ENCODE results near the gene OXNAD1. TPM values are rescaled to one million over a fixed set of nuclear protein-coding genes. Genes with fewer than 3 reads are reported as not detected.

The OXNAD1 gene
- total RNA-seq, 4 donors from 2014 or later: 10.3 to 17.8 (median 13.3) TPM

- WGBS: 70% methylated on average over 9 of the region's 9 CpGs
- DNase-seq (ENCODE audit: low spot score in 2 of 2): no peak
- no peak overlapping the region for H3K27ac ChIP-seq
- no peak overlapping the region for H3K4me3 ChIP-seq
- TF ChIP-seq POLR2A (IDR thresholded peaks at IDR 0.05) (no peak), POLR2AphosphoS5 (IDR thresholded peaks at IDR 0.05) (no peak), CTCF (IDR thresholded peaks at IDR 0.05) (no peak), EP300 (IDR thresholded peaks at IDR 0.05) (no peak)
- H3K4me1 ChIP-seq: peaks cover 2% of the 10 kb centered on the region
- H3K27me3 ChIP-seq: no peaks in the 10 kb centered on the region
- peaks cover 23% of the 10 kb centered on the region for H3K36me3 ChIP-seq
- no peaks in the 10 kb centered on the region for H3K9me3 ChIP-seq
Observed at GRCh38 chr3:16297997-16298885, 33.2 kb downstream of the OXNAD1 start.

DNA sequence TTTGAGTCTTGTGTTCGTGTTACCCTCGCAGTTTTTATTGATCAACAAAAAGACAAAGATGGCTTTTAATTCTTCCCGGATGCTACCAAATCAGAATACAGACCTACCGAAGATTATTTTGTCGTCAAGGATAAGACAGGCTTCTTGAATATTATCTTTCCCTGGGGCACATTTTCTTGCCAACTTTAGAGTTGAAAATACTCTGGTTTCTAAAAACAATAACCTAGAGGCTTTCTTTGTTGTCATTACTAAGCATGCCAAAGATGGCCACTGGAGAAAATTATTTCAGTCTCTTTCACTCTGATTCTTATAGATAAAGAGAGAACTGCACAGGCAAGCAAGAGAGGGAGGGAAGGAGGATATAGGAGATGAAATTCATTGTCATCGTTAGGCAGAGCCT is 33.9 kb downstream of the OXNAD1 start:
- Histone ChIP-seq H3K4me3 (no peak overlapping the region), H3K36me3 (peaks cover 23% of the 10 kb centered on the region), H3K9me3 (no peaks in the 10 kb centered on the region), H3K4me1 (peaks cover 5% of the 10 kb centered on the region), H3K27ac (no peak overlapping the region), H3K27me3 (no peaks in the 10 kb centered on the region)
- TF ChIP-seq EP300 (IDR thresholded peaks at IDR 0.05): no peak
- no peak for TF ChIP-seq POLR2AphosphoS5 (IDR thresholded peaks at IDR 0.05)
- no peak for TF ChIP-seq POLR2A (IDR thresholded peaks at IDR 0.05)
- TF ChIP-seq CTCF (IDR thresholded peaks at IDR 0.05): no peak
- no peak for DNase-seq (ENCODE audit: low spot score in 2 of 2)
- WGBS: 60% methylated on average over 6 of the region's 6 CpGs

DNA sequence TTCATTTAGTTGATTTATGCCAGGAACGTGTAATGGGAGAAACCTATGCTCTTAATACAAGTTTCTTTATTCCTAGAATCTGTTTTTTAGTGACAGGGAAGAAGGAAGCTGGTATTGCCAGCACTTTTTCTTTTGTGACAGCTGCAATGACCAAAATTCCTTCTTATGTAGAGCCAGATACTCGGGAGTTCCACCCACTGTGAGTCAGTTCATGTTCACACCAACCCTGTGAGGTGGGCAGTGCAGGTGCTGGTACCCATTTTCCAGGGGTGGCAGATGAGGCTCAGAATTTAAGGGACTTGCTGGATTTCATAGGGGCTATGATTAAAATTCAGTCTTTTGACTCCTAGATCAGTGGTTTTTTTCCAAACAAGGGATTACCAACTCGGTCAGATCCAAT is 34.7 kb downstream of the OXNAD1 start:
- Histone ChIP-seq H3K36me3 (peaks cover 22% of the 10 kb centered on the region), H3K27ac (no peak overlapping the region), H3K4me1 (peaks cover 8% of the 10 kb centered on the region), H3K9me3 (no peaks in the 10 kb centered on the region), H3K27me3 (no peaks in the 10 kb centered on the region), H3K4me3 (no peak overlapping the region)
- DNase-seq (ENCODE audit: low spot score in 2 of 2): no peak
- 79% methylated on average over 3 of the region's 3 CpGs for WGBS
- TF ChIP-seq POLR2A (IDR thresholded peaks at IDR 0.05): no peak
- TF ChIP-seq EP300 (IDR thresholded peaks at IDR 0.05): no peak
- no peak for TF ChIP-seq CTCF (IDR thresholded peaks at IDR 0.05)
- no peak for TF ChIP-seq POLR2AphosphoS5 (IDR thresholded peaks at IDR 0.05)

- Histone ChIP-seq H3K36me3 (peaks cover 17% of the 10 kb centered on the region), H3K27me3 (no peaks in the 10 kb centered on the region), H3K27ac (no peak overlapping the region), H3K9me3 (no peaks in the 10 kb centered on the region), H3K4me1 (peaks cover 8% of the 10 kb centered on the region), H3K4me3 (no peak overlapping the region)
- TF ChIP-seq POLR2AphosphoS5 (IDR thresholded peaks at IDR 0.05) (no peak), EP300 (IDR thresholded peaks at IDR 0.05) (no peak), CTCF (IDR thresholded peaks at IDR 0.05) (no peak), POLR2A (IDR thresholded peaks at IDR 0.05) (no peak)
- no peak for DNase-seq (ENCODE audit: low spot score in 2 of 2)
- WGBS: 85% methylated on average over 2 of the region's 2 CpGs
Observed at GRCh38 chr3:16300307-16300706, 35.3 kb downstream of the OXNAD1 start.

- no peak overlapping the region for H3K4me3 ChIP-seq
- 95% methylated on average over 2 of the region's 2 CpGs for WGBS
- no peak overlapping the region for H3K27ac ChIP-seq
- no peak for DNase-seq (ENCODE audit: low spot score in 2 of 2)
- H3K27me3 ChIP-seq: no peaks in the 10 kb centered on the region
- H3K36me3 ChIP-seq: peaks cover 10% of the 10 kb centered on the region
- no peak for TF ChIP-seq CTCF (IDR thresholded peaks at IDR 0.05)
- no peak for TF ChIP-seq EP300 (IDR thresholded peaks at IDR 0.05)
- no peak for TF ChIP-seq POLR2A (IDR thresholded peaks at IDR 0.05)
- no peak for TF ChIP-seq POLR2AphosphoS5 (IDR thresholded peaks at IDR 0.05)
- H3K4me1 ChIP-seq: peaks cover 8% of the 10 kb centered on the region
- H3K9me3 ChIP-seq: no peaks in the 10 kb centered on the region
Observed at GRCh38 chr3:16300881-16301359, 35.9 kb downstream of the OXNAD1 start.

Data from suprapubic skin (tissue), 4 donors.